Forelimb muscle (tissue), 1 donor: ENCODE measurements around the gene SDE2. TPM values are rescaled to one million over a fixed set of nuclear protein-coding genes. Genes with fewer than 3 reads are reported as not detected.
"Not testable (repeated sequence)": the region's sequence is repeated elsewhere in the genome, so short reads cannot be mapped to it uniquely, and the experiment has no call there.

ENCODE experiments used
- DNase-seq: peaks from one replicate; pipeline ENCODE4 v3.0.0-alpha.2; 2013; ENCODE audit warnings: low read depth
- polyA plus RNA-seq: library from polyadenylated mRNA; unstranded; fragments of 120-200 nt; gene quantifications from one replicate; pipeline ENCODE4 v1.2.1, GENCODE V29; 2013; ENCODE audit not compliant: insufficient read length

SDE2 gene
- polyA plus RNA-seq, 1 donor = 13.3 TPM

GRCh38 chr1:225975146-225975545 lies 24.0 kb downstream of the SDE2 start:
- DNase-seq = not testable (repeated sequence)

GRCh38 chr1:225974454-225974853 lies 24.7 kb downstream of the SDE2 start:
- DNase-seq = no peak

GRCh38 chr1:225973158-225973557 lies 26.0 kb downstream of the SDE2 start:
- no peak for DNase-seq

GRCh38 chr1:225972344-225973152 lies 26.6 kb downstream of the SDE2 start:
- no peak for DNase-seq

GRCh38 chr1:225970592-225971157 lies 28.5 kb downstream of the SDE2 start:
- not testable (repeated sequence) for DNase-seq

- DNase-seq = not testable (repeated sequence)
Measured at GRCh38 chr1:225969751-225970150, 29.4 kb downstream of the SDE2 start.

- DNase-seq = no peak
Measured at GRCh38 chr1:225965231-225965630, 33.9 kb downstream of the SDE2 start.

GRCh38 chr1:225963735-225964530 lies 35.2 kb downstream of the SDE2 start:
- no peak for DNase-seq

- DNase-seq = no peak
Measured at GRCh38 chr1:225962440-225962975, 36.6 kb downstream of the SDE2 start.

- no peak for DNase-seq
Measured at GRCh38 chr1:225961659-225962439, 37.3 kb downstream of the SDE2 start.

- DNase-seq = no peak
Measured at GRCh38 chr1:225958041-225958440, 41.1 kb downstream of the SDE2 start.

- DNase-seq = no peak
Measured at GRCh38 chr1:225954753-225955152, 44.4 kb downstream of the SDE2 start.

GRCh38 chr1:225953315-225953714 lies 45.8 kb downstream of the SDE2 start:
- no peak for DNase-seq

GRCh38 chr1:225950905-225951497 lies 48.1 kb downstream of the SDE2 start:
- no peak for DNase-seq

GRCh38 chr1:225949041-225949440 lies 50.1 kb downstream of the SDE2 start:
- no peak for DNase-seq

GRCh38 chr1:225946803-225947202 lies 52.3 kb downstream of the SDE2 start:
- DNase-seq = no peak

- DNase-seq = no peak
Measured at GRCh38 chr1:225946082-225946620, 53.0 kb downstream of the SDE2 start.

- no peak for DNase-seq
Measured at GRCh38 chr1:225945564-225945963, 53.6 kb downstream of the SDE2 start.

- no peak for DNase-seq
Measured at GRCh38 chr1:225944951-225945350, 54.2 kb downstream of the SDE2 start.

- DNase-seq = no peak
Measured at GRCh38 chr1:225944387-225944786, 54.8 kb downstream of the SDE2 start.

GRCh38 chr1:225943582-225943981 lies 55.6 kb downstream of the SDE2 start:
- no peak for DNase-seq
